ENCODE measurements around the gene BHLHA15. TPM values are rescaled to one million over a fixed set of nuclear protein-coding genes. Genes with fewer than 3 reads are reported as not detected.
A peak's percentile ranks its signal among the peaks of the same experiment; 100 is the strongest.

BHLHA15 gene
- total RNA-seq, 1 donor = 1.3 TPM

DNA sequence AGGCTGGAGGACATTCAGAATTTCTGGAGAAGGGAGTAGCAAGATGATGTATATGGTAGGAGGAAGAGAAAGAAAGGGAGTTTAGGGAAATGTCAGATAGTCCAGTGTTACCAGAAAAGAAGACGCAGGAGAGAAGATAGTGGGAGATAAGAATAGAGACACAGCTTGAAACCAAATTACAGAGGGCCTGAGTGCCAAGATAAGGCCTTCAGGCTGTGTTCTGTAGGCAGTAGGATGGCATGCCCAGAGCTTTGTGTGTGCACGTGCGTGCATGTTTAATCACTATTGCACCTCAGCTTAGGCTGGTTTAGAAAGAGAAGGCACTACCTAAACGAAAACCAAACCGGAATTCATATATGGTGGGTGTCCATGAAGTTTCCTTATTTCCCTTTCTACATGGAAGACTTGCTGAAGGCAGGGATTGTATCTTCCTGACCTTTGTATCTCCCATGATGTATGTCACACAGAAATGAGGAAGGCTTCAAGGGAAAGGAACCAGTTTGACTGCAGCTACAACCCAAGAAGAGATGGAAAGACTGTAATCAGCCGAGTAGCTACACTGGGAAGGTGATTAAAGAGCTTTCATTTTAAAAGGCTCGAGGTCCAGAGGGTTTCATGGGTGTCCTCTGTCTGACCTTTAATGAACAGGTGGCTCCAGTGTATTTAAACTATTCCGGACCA lies 35.8 kb upstream of the BHLHA15 start:
- DNase-seq (ENCODE audit: low read depth) = no peak
- no peak overlapping the region for H3K4me3 ChIP-seq (ENCODE audit: low read depth, low read length)
- TF ChIP-seq, protein P1, sequence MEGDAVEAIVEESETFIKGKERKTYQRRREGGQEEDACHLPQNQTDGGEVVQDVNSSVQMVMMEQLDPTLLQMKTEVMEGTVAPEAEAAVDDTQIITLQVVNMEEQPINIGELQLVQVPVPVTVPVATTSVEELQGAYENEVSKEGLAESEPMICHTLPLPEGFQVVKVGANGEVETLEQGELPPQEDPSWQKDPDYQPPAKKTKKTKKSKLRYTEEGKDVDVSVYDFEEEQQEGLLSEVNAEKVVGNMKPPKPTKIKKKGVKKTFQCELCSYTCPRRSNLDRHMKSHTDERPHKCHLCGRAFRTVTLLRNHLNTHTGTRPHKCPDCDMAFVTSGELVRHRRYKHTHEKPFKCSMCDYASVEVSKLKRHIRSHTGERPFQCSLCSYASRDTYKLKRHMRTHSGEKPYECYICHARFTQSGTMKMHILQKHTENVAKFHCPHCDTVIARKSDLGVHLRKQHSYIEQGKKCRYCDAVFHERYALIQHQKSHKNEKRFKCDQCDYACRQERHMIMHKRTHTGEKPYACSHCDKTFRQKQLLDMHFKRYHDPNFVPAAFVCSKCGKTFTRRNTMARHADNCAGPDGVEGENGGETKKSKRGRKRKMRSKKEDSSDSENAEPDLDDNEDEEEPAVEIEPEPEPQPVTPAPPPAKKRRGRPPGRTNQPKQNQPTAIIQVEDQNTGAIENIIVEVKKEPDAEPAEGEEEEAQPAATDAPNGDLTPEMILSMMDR (IDR thresholded peaks at IDR 0.05; ENCODE audit: insufficient read depth, low read depth, low read length) = no peak

GRCh38 chr7:98177553-98177952 lies 33.7 kb upstream of the BHLHA15 start:
- no peak overlapping the region for H3K4me3 ChIP-seq (ENCODE audit: low read depth, low read length)
- TF ChIP-seq, protein P1 (IDR thresholded peaks at IDR 0.05; ENCODE audit: insufficient read depth, low read depth, low read length) = no peak
- no peak for DNase-seq (ENCODE audit: low read depth)

DNA sequence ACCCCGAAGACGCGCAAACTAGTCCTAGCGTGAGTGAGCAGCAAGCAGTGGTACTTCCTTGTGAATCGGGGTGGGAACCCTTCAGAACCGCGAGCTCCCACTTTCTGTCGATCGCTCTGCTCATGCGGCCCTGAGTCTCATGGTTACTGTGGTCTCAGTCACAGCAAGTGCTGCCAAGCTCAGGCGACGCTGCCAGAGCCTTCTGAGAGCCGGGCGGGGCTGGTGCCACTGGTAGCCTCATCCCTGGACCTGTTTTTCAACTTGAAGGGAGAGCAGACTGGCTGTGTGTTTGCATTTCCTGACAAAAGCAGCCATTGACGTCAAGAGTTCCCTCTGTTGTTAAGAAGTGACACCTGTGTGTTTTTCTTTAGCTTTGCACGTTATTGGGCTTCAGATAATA lies 32.9 kb upstream of the BHLHA15 start:
- no peak overlapping the region for H3K4me3 ChIP-seq (ENCODE audit: low read depth, low read length)
- no peak for DNase-seq (ENCODE audit: low read depth)
- TF ChIP-seq, protein P1 (IDR thresholded peaks at IDR 0.05; ENCODE audit: insufficient read depth, low read depth, low read length) = no peak

- no peak overlapping the region for H3K4me3 ChIP-seq (ENCODE audit: low read depth, low read length)
- TF ChIP-seq, protein P1 (IDR thresholded peaks at IDR 0.05; ENCODE audit: insufficient read depth, low read depth, low read length) = no peak
- DNase-seq (ENCODE audit: low read depth) = no peak
Measured at GRCh38 chr7:98178762-98179490, 32.3 kb upstream of the BHLHA15 start.

GRCh38 chr7:98180751-98181150 lies 30.5 kb upstream of the BHLHA15 start:
- no peak overlapping the region for H3K4me3 ChIP-seq (ENCODE audit: low read depth, low read length)
- TF ChIP-seq, protein P1 (IDR thresholded peaks at IDR 0.05; ENCODE audit: insufficient read depth, low read depth, low read length) = no peak
- no peak for DNase-seq (ENCODE audit: low read depth)

GRCh38 chr7:98185101-98185500 lies 26.1 kb upstream of the BHLHA15 start:
- TF ChIP-seq, protein P1 (IDR thresholded peaks at IDR 0.05; ENCODE audit: insufficient read depth, low read depth, low read length) = no peak

More at GRCh38 chr7:98185101-98185500, 26.1 kb upstream of the BHLHA15 start:
- peak; percentile 57 for DNase-seq (ENCODE audit: low read depth)
- H3K4me3 ChIP-seq (ENCODE audit: low read depth, low read length) = no peak overlapping the region

All from fibroblast of villous mesenchyme (primary cell).